ENCODE results near the gene EFCAB6. TPM values are rescaled to one million over a fixed set of nuclear protein-coding genes. Genes with fewer than 3 reads are reported as not detected.

EFCAB6 gene
- total RNA-seq, 1 experiment from 2014 or later, result 0.52 TPM

- Histone ChIP-seq H3K9ac (ENCODE audit: low read length) (no peak overlapping the region), H3K36me3 (ENCODE audit: control insufficient read depth in 1 of 2, insufficient read depth in 2 of 2, low read length in 2 of 2) (no peaks in the 10 kb centered on the region), H3K27me3 (ENCODE audit: insufficient read depth, low read length) (peaks cover 81% of the 10 kb centered on the region), H3K79me2 (ENCODE audit: insufficient read depth, low read length) (no peaks in the 10 kb centered on the region), H3K4me2 (ENCODE audit: low read length) (no peak overlapping the region), H3K27ac (ENCODE audit: low read depth, low read length) (no peak overlapping the region), H3K9me3 (ENCODE audit: control insufficient read depth in 1 of 2, insufficient read depth in 1 of 2, low read depth in 1 of 2, low read length in 2 of 2) (no peaks in the 10 kb centered on the region), H3K4me1 (ENCODE audit: control insufficient read depth in 1 of 2, insufficient read depth in 2 of 2, low read length in 2 of 2) (no peaks in the 10 kb centered on the region), H2AFZ (ENCODE audit: low read depth, low read length, poor library complexity, severe bottlenecking) (no peak overlapping the region), H3K9me2 (ENCODE audit: insufficient read depth) (no peaks in the 10 kb centered on the region), H3K4me3 (replicated peaks in 1 of 2; ENCODE audit: low read depth in 1 of 2, low read length in 2 of 2) (no peak overlapping the region), H4K20me1 (ENCODE audit: insufficient read depth) (no peaks in the 10 kb centered on the region; the same call in 1 of the 2 replicates)
- CTCF ChIA-PET, result no interaction called here
- TF ChIP-seq FOSL1 (IDR thresholded peaks at IDR 0.05; ENCODE audit: low read depth), result no peak
- no peak for TF ChIP-seq RAD21 (IDR thresholded peaks at IDR 0.05; ENCODE audit: low read depth)
- TF ChIP-seq POLR2A (IDR thresholded peaks at IDR 0.05; ENCODE audit: borderline replicate concordance, extremely low read depth, insufficient read depth, insufficient read length), result no peak
- no peak for TF ChIP-seq EZH2 (IDR thresholded peaks at IDR 0.05)
- TF ChIP-seq POLR2AphosphoS5 (IDR thresholded peaks at IDR 0.05; ENCODE audit: low read depth, low read length), result no peak
- no peak for TF ChIP-seq SIN3A (IDR thresholded peaks at IDR 0.05; ENCODE audit: low read depth)
- no peak for TF ChIP-seq TCF7L2 (IDR thresholded peaks at IDR 0.05; ENCODE audit: borderline replicate concordance, extremely low read depth, insufficient read depth, insufficient read length)
- no peak for TF ChIP-seq ELF1 (IDR thresholded peaks at IDR 0.05; ENCODE audit: borderline replicate concordance, low read depth)
- TF ChIP-seq, protein P1, sequence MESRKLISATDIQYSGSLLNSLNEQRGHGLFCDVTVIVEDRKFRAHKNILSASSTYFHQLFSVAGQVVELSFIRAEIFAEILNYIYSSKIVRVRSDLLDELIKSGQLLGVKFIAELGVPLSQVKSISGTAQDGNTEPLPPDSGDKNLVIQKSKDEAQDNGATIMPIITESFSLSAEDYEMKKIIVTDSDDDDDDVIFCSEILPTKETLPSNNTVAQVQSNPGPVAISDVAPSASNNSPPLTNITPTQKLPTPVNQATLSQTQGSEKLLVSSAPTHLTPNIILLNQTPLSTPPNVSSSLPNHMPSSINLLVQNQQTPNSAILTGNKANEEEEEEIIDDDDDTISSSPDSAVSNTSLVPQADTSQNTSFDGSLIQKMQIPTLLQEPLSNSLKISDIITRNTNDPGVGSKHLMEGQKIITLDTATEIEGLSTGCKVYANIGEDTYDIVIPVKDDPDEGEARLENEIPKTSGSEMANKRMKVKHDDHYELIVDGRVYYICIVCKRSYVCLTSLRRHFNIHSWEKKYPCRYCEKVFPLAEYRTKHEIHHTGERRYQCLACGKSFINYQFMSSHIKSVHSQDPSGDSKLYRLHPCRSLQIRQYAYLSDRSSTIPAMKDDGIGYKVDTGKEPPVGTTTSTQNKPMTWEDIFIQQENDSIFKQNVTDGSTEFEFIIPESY (IDR thresholded peaks at IDR 0.05; ENCODE audit: extremely low read depth, insufficient replicate concordance, low read length), result no peak
- no peak for TF ChIP-seq CEBPB (IDR thresholded peaks at IDR 0.05; ENCODE audit: low read depth)
- no peak for TF ChIP-seq JUND (IDR thresholded peaks at IDR 0.05)
- no peak for TF ChIP-seq ZNF274 (IDR thresholded peaks at IDR 0.05; ENCODE audit: low read depth, low read length)
- no peak for TF ChIP-seq CBX3 (IDR thresholded peaks at IDR 0.05; ENCODE audit: low read depth)
- TF ChIP-seq, protein P2, sequence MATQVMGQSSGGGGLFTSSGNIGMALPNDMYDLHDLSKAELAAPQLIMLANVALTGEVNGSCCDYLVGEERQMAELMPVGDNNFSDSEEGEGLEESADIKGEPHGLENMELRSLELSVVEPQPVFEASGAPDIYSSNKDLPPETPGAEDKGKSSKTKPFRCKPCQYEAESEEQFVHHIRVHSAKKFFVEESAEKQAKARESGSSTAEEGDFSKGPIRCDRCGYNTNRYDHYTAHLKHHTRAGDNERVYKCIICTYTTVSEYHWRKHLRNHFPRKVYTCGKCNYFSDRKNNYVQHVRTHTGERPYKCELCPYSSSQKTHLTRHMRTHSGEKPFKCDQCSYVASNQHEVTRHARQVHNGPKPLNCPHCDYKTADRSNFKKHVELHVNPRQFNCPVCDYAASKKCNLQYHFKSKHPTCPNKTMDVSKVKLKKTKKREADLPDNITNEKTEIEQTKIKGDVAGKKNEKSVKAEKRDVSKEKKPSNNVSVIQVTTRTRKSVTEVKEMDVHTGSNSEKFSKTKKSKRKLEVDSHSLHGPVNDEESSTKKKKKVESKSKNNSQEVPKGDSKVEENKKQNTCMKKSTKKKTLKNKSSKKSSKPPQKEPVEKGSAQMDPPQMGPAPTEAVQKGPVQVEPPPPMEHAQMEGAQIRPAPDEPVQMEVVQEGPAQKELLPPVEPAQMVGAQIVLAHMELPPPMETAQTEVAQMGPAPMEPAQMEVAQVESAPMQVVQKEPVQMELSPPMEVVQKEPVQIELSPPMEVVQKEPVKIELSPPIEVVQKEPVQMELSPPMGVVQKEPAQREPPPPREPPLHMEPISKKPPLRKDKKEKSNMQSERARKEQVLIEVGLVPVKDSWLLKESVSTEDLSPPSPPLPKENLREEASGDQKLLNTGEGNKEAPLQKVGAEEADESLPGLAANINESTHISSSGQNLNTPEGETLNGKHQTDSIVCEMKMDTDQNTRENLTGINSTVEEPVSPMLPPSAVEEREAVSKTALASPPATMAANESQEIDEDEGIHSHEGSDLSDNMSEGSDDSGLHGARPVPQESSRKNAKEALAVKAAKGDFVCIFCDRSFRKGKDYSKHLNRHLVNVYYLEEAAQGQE (IDR thresholded peaks at IDR 0.05; ENCODE audit: low read depth), result no peak
- TF ChIP-seq SRF (IDR thresholded peaks at IDR 0.05; ENCODE audit: low read depth), result no peak
- TF ChIP-seq MAX (IDR thresholded peaks at IDR 0.05), result no peak
- TF ChIP-seq, protein P3, sequence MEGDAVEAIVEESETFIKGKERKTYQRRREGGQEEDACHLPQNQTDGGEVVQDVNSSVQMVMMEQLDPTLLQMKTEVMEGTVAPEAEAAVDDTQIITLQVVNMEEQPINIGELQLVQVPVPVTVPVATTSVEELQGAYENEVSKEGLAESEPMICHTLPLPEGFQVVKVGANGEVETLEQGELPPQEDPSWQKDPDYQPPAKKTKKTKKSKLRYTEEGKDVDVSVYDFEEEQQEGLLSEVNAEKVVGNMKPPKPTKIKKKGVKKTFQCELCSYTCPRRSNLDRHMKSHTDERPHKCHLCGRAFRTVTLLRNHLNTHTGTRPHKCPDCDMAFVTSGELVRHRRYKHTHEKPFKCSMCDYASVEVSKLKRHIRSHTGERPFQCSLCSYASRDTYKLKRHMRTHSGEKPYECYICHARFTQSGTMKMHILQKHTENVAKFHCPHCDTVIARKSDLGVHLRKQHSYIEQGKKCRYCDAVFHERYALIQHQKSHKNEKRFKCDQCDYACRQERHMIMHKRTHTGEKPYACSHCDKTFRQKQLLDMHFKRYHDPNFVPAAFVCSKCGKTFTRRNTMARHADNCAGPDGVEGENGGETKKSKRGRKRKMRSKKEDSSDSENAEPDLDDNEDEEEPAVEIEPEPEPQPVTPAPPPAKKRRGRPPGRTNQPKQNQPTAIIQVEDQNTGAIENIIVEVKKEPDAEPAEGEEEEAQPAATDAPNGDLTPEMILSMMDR (IDR thresholded peaks at IDR 0.05 in 2 of 3, conservative IDR thresholded peaks at IDR 0.05 in 1 of 3; ENCODE audit: borderline replicate concordance in 1 of 3, insufficient read depth in 1 of 3, low read depth in 2 of 3, low read length in 2 of 3), result no peak
- TF ChIP-seq ZFX (IDR thresholded peaks at IDR 0.05), result no peak
- intact Hi-C loops (cut with micrococcal nuclease), result no loop called here
- POLR2A ChIA-PET, result no interaction called here
- BruUV-seq (replicated peaks), result no TSS peak
- RAD21 ChIA-PET (ENCODE audit: low non-redundant PET in 1 of 2, low total read pairs in 2 of 2, uncharacterized antibody in 2 of 2, unreplicated experiment in 2 of 2), result no interaction called here
- ATAC-seq, result no peak
- no peak for DNase-seq (ENCODE audit: low read depth, low spot score)
Measured at GRCh38 chr22:43572710-43573109, 239.4 kb downstream of the EFCAB6 start.
